NCI-H2171 (cell line): ENCODE data around the gene PTGFRN.
A peak's percentile ranks its signal among the peaks of the same experiment; 100 is the strongest.

ENCODE experiments used
- DNase-seq: peaks from one replicate; lab custom pipeline; 2025; lab: John Stamatoyannopoulos, UW

PTGFRN gene

DNA sequence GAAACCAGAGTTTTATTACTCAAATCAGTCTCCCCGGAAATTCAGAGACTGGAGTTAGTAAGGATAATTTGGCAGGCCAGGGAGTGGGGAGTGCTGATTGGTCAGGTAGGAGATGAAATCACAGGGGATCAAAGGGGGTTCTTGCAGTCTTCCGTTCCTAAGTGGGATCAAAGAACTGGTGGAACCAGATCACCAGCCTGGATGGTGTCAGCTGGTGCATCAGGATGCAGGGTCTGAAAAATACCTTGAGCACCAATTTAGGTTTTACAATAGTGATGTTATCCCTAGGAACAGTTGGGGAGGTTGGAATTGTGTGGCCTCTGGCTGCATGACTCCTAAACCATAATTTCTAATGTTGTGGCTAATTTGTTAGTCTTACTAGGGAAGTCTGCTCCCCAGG, 90.4 kb downstream of the PTGFRN start:
- DNase-seq, result no peak

DNA sequence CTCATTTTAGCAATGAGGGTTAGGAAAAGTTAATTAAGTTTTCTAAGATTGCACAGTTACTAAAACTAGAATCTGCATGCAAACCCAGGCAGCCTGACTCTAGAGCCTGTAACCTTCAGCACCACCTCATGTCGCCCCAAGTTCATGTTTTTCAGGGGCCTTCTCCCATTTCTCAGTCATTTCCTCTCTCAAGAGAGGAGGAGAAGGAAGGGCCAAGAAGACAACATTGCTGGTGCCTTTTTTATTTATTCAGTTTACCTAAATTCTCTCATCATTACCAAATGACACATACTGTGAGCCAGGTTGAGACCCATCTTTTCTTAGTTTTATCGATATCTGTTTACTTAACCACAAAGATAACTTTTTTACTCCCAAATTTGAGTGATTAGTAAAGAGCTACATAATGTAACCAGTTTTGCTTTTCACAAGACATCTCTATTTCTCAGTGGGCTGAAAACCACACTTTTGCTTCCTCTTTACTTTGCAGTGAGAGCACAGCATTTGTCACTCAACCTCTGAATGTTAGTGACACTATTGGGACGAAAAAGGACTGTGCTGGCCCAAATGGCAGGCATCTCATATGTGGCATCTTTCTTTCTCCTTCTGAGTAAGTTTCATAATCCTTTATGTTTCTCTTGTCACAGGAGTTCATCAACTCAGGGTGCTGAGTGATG, 91.7 kb downstream of the PTGFRN start, which contains the start of gene CD101:
TSS of gene CD101 (plus strand) at position 507 of the 674 bp plus-strand sequence. CDS start at position 565, 58 bp downstream.
- DNase-seq, result no peak

DNA sequence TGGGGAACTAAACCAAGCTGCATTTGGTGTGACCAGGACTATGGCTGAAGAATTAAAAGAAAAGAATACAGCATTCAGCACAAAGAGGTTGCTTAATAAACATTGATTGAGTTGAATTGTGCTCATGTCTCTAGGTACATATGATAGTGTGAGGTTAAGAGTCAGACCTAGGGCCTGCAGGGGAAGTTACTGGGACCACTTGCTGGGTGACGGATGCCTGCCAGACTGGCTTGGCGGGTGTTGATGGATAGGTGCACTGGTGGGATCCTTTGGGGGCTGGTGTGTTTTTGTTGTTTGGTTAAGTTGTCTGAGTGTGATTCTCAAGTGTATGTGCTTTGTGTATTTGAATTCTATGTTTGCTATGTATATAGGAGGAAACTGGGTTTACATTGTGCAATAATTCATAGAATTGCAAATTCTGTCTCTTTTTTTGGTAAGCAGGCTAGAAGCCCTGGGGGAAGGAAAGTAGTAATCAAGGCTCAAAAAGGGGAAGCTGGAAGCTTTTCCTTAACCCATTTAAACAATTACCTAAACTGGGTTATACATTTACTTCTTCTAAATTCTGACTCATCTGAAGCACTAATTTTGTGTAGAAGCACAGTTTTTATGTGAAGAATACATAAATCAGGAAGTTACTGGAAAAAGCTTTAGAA, 93.6 kb downstream of the PTGFRN start:
- DNase-seq, result no peak

DNA sequence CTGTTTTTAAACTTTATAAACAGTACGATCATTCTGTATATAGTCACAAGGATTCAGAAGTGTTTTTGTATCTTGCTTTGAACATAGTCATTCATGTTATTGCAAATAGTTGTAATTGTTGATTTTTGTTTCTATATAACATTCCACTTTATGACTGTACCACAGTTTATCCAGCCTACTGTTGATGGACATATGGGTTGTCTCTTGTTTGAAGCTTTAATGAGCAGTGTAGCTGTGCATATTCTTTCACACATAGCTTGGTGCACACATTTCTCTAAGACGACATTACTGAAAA, 98.0 kb downstream of the PTGFRN start:
- no peak for DNase-seq

DNA sequence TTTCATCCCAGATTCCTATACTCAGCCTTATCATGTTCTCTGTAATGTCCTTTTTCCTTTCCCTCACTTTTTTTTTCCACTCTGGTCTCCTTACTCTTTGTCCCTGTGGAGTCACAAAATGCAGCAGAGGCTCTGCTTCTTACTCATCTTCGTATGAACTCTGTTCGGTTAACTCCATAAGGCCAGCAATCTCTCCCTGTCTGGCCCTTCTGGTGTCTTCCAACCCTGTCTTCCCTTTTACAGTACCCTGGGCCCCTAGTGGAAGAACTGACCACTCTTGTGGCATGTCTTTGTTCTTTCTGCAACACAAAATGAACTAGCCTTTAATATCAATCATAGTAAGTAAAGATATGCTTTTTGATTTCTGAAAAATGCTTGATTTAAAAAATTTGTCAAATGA, 98.9 kb downstream of the PTGFRN start:
- no peak for DNase-seq

DNA sequence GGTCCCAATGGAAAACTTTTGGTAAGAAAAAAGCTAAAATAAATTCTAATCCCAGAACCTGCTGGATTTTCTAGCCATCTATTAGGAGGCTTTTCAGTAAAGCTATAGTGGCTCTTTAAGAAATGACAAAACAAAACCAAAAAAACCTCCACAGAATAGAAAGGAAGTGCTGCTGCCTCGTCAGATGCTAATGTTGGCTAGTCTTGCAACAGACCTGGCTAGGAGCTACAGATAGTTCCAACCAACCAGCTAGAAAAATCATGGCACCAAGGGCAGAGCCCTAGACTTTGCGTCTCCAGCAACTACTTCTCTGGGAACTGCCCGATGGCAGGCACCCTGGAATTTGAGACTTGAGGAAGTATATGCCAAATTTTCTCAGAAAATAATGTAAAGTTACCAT, 99.4 kb downstream of the PTGFRN start:
- DNase-seq, result no peak

GRCh38 chr1:117010310-117010969, 100.7 kb downstream of the PTGFRN start:
- no peak for DNase-seq

DNA sequence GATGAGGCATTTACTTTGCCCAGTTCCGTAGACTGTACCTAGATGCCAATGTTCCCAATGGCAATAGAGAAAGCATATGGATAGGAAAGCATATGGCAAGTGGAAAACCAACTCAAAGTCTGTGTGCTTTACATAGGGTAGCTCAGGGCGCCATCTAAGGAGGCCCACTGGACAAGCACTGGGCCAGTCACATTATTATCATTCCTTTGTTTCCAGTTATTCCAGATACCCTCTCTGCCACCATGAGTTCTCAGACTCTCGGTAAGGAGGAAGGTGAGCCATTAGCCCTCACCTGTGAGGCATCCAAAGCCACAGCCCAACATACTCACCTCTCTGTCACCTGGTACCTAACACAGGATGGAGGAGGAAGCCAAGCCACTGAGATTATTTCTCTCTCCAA, 101.6 kb downstream of the PTGFRN start:
- DNase-seq, result no peak

- no peak for DNase-seq
Measured at GRCh38 chr1:117013309-117013858, 103.7 kb downstream of the PTGFRN start.

- no peak for DNase-seq
Measured at GRCh38 chr1:117014209-117014608, 104.5 kb downstream of the PTGFRN start.

GRCh38 chr1:117015724-117016123, 106.0 kb downstream of the PTGFRN start:
- no peak for DNase-seq

- no peak for DNase-seq
Measured at GRCh38 chr1:117017062-117017461, 107.3 kb downstream of the PTGFRN start.

GRCh38 chr1:117017648-117018047, 107.9 kb downstream of the PTGFRN start:
- peak; percentile 67 for DNase-seq

DNA sequence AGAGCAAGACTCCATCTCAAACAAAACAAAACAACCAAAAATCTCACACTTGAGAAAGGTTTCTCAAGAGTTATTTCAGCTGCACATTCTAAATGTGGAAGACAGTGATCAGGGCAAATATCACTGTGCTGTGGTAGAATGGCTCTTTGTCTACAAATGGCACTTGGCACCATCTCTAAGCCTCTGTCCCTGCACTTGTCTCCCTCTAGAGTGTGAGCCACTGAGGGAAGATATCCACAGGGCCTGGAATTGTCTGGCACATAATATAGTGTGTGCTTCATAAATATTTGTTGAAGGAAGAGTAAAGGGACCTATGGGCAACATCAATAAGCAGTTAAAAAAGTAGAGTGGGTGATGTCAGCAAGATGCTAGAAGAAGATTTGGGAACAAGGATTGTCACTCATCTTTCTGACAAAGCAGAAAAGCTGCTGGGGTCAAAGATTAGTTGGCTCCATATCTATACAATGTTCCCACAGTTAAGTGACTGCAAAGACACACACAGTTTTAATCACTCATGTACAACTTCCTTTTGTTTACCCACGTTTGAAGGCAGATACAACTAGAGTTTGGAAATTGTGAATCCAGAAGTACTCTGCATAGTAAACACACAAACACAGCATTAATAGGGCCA, 110.9 kb downstream of the PTGFRN start:
- no peak for DNase-seq

GRCh38 chr1:117022114-117022513, 112.4 kb downstream of the PTGFRN start:
- DNase-seq, result no peak

GRCh38 chr1:117025568-117025967, 115.9 kb downstream of the PTGFRN start:
- no peak for DNase-seq

DNA sequence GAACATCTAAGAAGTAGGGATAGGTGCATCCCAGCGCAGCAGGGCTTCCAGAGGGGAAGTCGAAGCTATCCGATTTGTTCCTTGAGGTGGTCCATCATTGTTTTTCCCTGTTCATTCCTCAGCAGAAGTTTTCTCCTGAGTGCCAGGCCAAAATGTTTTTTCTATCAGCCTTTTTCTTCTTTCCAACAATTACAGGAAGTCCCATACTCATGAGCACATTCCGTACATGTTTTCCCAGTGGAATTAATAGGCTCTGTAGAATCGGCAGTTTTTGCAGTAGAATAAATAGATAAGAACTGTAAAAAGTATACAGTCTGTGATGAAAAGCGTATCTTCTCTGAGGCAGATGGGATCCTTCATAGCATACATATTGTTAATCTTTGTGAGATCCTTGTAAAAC, 116.6 kb downstream of the PTGFRN start:
- DNase-seq, result no peak

GRCh38 chr1:117029685-117030084, 120.0 kb downstream of the PTGFRN start:
- DNase-seq, result no peak

GRCh38 chr1:117030271-117030877, 120.7 kb downstream of the PTGFRN start:
- DNase-seq, result peak; percentile 20

- no peak for DNase-seq
Measured at GRCh38 chr1:117032266-117032665, 122.5 kb downstream of the PTGFRN start.

DNA sequence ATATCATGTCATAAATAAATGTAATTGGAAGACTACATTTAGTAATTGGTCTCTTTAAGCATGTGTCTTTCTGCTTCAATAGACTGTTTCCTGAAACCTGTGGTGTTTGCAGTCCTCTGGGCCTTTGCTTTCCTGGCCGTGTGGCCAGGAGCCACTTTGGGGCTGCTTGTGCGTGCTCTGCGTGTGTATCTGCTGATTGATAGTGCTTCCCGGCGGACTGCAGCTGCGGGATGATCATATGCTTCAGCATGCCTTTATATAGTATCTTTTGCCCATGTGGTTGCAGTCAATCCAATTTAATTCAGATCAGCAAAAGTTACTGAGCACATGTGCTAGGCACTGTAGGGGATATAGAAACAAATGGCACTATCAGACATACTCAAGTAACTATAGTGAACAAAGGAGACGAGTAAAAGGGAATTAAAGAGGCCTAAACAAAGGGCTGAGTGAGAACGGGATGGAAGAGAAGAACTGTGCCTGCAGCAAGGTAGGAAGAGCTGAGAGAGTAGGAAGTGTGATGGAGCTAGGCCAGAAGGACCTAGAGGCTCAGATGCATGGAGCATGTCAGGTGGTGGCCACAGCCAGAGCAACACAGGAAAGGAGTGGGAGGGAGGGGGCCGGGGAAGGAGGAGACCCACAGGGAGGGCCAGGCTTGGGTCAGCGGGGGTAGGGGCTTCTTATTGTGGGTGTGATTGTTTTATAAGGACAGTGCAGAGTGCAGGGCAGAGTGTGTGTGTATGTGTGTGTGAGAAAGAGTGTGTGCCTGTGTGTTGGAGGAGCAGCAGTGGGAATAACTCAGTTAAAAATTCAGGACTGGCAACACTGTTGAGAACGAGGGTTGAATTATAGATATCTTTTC, 123.2 kb downstream of the PTGFRN start:
- no peak for DNase-seq
